Inferior parietal cortex (tissue), 1 donor: ENCODE data around the gene MYPN.
A peak's percentile ranks its signal among the peaks of the same experiment; 100 is the strongest.
"Not testable (repeated sequence)": the region's sequence is repeated elsewhere in the genome, so short reads cannot be mapped to it uniquely, and the experiment has no call there.

Experiments used
- DNase-seq: peaks from one replicate; pipeline ENCODE4 v3.0.0-alpha.2; 2016; ENCODE audit errors: extremely low spot score

Gene MYPN

GRCh38 chr10:68230268-68230667 is 121.0 kb downstream of the MYPN start:
- no peak for DNase-seq

- peak; percentile 72 for DNase-seq
Measured at GRCh38 chr10:68231106-68231816, 122.0 kb downstream of the MYPN start.

- DNase-seq, result peak; percentile 42
Measured at GRCh38 chr10:68231817-68232251, 122.5 kb downstream of the MYPN start, which contains the start of gene ATOH7. Gene ATOH7, minus strand, starts transcription at chr10:68232113. Its CDS starts 436 bp downstream, at chr10:68231677.

DNA sequence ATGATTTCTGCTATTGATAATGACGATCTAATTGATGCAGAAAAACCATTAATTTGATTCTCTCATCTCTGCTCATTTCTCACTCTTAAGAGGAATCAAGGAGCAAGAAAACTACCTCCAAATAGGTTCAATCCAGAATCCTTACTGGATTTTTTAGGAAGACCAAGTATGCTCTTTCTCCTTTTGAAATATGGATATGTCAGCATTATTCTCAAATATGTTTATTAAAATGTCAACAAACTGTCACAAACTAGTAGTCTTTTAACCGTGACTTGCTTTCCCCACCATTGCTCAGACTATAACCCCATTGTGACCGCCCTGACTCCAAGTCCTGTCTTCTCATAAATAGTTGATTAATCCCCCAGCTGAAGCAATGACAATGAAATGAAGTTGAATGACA is 123.8 kb downstream of the MYPN start:
- DNase-seq, result no peak

DNA sequence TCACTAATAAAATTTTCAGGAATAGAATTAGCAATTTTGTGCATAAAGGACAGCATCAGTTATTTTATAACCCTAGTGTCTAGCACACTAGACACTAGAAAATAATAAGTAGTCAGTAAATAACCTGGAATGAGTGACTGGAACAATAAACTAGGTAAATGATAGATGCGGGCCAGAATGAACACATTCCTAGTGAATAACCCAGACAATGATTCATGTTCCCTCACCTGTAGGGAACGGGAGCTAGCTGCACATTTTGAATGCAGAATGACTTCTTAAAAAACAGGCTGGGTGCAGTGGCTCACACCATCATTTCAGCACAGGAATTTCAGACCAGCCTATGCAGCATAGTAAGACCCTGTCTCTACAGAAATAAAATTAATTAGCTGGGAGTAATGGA is 125.8 kb downstream of the MYPN start:
- no peak for DNase-seq

GRCh38 chr10:68235581-68235980 is 126.3 kb downstream of the MYPN start:
- no peak for DNase-seq

DNA sequence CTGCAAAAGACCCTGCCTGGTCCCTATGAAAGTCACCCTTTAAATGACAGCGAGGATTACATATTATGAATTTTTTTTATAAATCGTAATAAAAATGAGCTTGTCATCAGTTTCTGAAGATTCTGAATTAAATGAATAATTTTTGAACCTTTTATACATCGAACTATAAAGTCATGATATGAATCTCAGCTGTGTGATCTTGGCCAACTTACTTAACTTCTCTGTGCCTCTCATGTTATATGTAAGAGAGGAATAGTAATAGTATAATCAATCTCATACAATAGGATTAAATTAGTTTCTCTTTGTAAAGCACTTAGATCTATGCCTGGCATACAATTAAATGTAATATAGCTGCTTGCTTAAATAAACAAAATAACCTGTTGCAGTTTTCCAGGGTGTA is 127.9 kb downstream of the MYPN start:
- no peak for DNase-seq

- DNase-seq, result no peak
Measured at GRCh38 chr10:68238371-68238770, 129.1 kb downstream of the MYPN start.

GRCh38 chr10:68239069-68239468 is 129.8 kb downstream of the MYPN start:
- DNase-seq, result no peak

- no peak for DNase-seq
Measured at GRCh38 chr10:68239596-68240150, 130.4 kb downstream of the MYPN start.

DNA sequence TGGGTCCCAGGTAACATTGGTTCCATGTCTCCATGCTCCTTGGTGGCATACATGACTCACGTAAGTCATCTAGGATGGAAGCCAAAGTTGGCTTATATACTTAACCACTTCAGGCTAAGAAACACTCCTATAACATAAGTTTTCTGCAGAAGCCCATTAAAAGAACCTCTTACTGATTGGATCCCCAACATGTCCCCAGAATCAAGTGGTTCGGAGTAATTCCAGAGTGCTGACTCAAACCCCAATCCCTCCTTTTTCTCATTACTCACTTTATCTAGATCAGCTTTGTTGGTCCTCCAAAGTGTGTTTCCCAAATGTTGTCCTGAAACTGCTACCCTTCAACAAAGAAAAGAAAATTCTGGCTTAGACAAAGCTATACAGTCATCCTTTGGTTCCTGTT is 132.8 kb downstream of the MYPN start:
- no peak for DNase-seq

GRCh38 chr10:68246397-68246796 is 137.1 kb downstream of the MYPN start:
- not testable (repeated sequence) for DNase-seq

DNA sequence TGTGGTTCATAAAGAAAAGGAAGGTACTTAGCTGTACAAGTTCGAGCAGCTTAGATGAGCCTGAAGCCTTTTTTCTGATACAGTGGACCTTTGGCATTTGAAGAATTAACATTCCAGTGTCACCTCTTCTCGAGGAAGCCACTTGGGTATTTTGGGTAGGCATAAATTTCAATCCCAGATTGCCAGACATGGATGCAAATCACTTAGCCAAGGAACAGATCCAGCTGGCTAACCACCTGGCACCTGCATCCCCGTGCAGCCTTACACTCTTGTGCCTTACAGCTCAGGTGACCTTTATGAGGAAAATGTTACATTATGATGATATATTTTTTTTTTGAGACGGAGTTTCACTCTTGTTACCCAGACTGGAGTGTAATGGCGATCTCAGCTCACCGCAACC is 138.6 kb downstream of the MYPN start:
- DNase-seq, result no peak

- DNase-seq, result no peak
Measured at GRCh38 chr10:68249297-68249696, 140.0 kb downstream of the MYPN start.

- no peak for DNase-seq
Measured at GRCh38 chr10:68251151-68251550, 141.9 kb downstream of the MYPN start.

- DNase-seq, result no peak
Measured at GRCh38 chr10:68251625-68252495, 142.6 kb downstream of the MYPN start.

DNA sequence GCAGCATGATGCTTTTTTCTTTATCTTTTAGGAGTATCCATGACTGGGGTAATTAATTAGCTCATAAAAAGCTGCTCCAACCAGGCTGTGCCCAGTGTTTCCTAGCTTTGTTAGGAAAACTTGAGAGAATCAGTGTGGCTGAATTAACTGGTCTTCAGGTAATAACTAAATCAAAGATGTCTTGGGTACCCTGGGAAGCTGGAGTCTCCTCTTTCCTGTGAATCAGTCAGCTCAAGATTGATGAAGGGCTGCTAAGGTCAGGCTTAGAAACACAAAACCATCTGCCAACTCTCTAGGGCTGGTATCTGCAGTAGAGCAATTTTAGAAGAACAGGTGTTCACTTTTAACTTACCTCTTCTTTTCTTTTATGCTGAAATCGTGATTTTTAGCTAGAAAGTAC is 144.1 kb downstream of the MYPN start:
- DNase-seq, result no peak

DNA sequence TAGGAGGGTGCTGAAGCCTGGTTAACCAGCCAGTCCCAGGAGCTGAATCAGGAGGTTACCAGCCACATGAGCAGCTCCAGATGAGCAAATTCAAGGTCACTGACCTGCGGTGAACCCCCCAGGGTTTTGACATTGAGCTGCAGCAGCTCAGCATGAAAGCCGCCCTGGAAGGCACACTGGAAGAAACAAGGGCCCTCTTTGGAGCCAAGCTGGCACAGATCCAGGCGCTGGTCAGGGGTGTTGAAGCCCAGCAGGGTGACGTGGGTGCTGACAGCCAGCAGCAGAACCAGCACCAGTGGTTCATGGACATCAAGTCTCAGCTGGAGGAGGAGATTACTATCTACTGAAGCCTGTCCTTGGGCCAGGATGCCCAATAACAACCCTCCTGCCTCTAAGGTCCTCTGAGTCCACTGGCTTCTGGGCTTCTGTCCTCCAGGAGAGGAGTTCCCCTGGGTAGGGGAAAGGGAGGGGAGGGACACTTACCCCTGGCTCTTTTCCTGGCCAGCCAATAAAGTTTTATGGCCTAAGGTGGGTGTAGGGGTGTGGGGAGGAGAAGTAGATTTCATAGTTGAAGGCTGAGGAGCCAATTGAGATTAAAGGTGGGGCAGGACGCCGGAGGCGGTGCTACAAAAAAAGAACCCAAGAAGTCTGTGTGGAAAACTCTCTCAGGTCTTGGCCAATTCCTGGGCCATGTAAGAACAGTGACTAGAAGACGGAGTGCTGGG is 152.0 kb downstream of the MYPN start:
- DNase-seq, result peak; percentile 26
